ENCODE measurements around the gene LRRC46. TPM values are rescaled to one million over a fixed set of nuclear protein-coding genes. Genes with fewer than 3 reads are reported as not detected.

LRRC46 gene
- total and polyA plus RNA-seq, 2 of the 13 experiments (the other 11 are each of a cell fraction or from before 2014, with no cell fraction given), result 0.09 TPM

DNA sequence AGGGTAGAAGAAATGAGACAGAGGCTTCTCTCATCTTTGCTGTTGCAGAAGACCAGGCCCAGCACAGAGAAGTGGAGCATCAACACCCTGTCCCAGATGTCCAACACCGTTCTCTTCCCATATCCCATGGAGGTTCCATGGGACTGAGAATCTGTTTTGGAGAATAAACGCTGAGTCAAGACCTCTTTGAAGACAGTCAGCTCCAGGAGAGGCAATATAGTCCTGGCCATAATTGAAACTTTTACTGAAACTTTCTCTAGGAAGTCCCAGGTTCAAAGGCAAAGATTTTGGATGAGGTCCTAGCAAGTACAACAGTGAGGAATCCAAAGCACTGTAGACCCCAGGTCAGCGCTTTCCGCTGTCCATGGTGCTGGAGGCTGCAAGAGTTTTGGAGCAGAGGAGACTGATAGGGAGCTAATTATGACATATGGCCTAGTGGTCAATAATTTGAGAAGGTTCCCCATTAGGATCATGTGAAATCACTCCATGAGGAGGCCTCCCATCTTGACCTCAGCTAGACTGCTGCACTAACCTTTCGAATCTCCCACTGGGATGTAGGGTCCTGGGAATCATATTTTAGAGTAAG lies 45.8 kb upstream of the LRRC46 start (continued):
- no peak for TF ChIP-seq ZNF616 (CRISPR knock-in tag; IDR thresholded peaks at IDR 0.05; ENCODE audit: low read depth)
- TF ChIP-seq, protein P1, sequence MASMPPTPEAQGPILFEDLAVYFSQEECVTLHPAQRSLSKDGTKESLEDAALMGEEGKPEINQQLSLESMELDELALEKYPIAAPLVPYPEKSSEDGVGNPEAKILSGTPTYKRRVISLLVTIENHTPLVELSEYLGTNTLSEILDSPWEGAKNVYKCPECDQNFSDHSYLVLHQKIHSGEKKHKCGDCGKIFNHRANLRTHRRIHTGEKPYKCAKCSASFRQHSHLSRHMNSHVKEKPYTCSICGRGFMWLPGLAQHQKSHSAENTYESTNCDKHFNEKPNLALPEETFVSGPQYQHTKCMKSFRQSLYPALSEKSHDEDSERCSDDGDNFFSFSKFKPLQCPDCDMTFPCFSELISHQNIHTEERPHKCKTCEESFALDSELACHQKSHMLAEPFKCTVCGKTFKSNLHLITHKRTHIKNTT (CRISPR knock-in tag; IDR thresholded peaks at IDR 0.05), result no peak
- TF ChIP-seq ZNF362 (CRISPR knock-in tag; IDR thresholded peaks at IDR 0.05; ENCODE audit: borderline replicate concordance), result no peak
- TF ChIP-seq RFX5 (IDR thresholded peaks at IDR 0.05; ENCODE audit: low read depth, low read length), result no peak
- TF ChIP-seq ZNF569 (CRISPR knock-in tag; IDR thresholded peaks at IDR 0.05; ENCODE audit: borderline replicate concordance), result no peak
- TF ChIP-seq SCMH1 (CRISPR knock-in tag; IDR thresholded peaks at IDR 0.05; ENCODE audit: borderline replicate concordance), result no peak
- peak; percentile 91 for TF ChIP-seq BORCS8-MEF2B (CRISPR knock-in tag; IDR thresholded peaks at IDR 0.05)
- TF ChIP-seq, protein P2, sequence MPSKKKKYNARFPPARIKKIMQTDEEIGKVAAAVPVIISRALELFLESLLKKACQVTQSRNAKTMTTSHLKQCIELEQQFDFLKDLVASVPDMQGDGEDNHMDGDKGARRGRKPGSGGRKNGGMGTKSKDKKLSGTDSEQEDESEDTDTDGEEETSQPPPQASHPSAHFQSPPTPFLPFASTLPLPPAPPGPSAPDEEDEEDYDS (CRISPR knock-in tag; IDR thresholded peaks at IDR 0.05), result 0 out of 2 replicates have a peak, but pooled peaks have one; percentile 40
- TF ChIP-seq SIN3A (IDR thresholded peaks at IDR 0.05; ENCODE audit: borderline replicate concordance, low read depth, low read length), result no peak
- no peak for TF ChIP-seq THYN1 (CRISPR knock-in tag; IDR thresholded peaks at IDR 0.05; ENCODE audit: borderline replicate concordance, low read depth)
- TF ChIP-seq ZNF790 (CRISPR knock-in tag; IDR thresholded peaks at IDR 0.05; ENCODE audit: borderline replicate concordance), result no peak
- TF ChIP-seq RARA (CRISPR knock-in tag; IDR thresholded peaks at IDR 0.05), result peak; percentile 64; the same call in 1 of the 2 replicates
- TF ChIP-seq MLXIP (CRISPR knock-in tag; IDR thresholded peaks at IDR 0.05; ENCODE audit: borderline replicate concordance), result no peak; the same call in 1 of the 2 replicates
- TF ChIP-seq ZNF577 (CRISPR knock-in tag; IDR thresholded peaks at IDR 0.05; ENCODE audit: borderline replicate concordance, low read depth), result no peak
- peak; percentile 94 for TF ChIP-seq KLF6 (CRISPR knock-in tag; IDR thresholded peaks at IDR 0.05)
- peak; percentile 42; the same call in 1 of the 2 replicates for TF ChIP-seq NCOA2 (CRISPR knock-in tag; IDR thresholded peaks at IDR 0.05)
- peak; percentile 34; the same call in 1 of the 2 replicates for TF ChIP-seq RFX3 (CRISPR knock-in tag; IDR thresholded peaks at IDR 0.05)
- no peak for TF ChIP-seq CHD2 (IDR thresholded peaks at IDR 0.05; ENCODE audit: low read depth, low read length)
- TF ChIP-seq FOXP1 (IDR thresholded peaks at IDR 0.05), result no peak
- TF ChIP-seq FOXP1 (CRISPR knock-in tag; IDR thresholded peaks at IDR 0.05), result no peak
- TF ChIP-seq, protein P3, sequence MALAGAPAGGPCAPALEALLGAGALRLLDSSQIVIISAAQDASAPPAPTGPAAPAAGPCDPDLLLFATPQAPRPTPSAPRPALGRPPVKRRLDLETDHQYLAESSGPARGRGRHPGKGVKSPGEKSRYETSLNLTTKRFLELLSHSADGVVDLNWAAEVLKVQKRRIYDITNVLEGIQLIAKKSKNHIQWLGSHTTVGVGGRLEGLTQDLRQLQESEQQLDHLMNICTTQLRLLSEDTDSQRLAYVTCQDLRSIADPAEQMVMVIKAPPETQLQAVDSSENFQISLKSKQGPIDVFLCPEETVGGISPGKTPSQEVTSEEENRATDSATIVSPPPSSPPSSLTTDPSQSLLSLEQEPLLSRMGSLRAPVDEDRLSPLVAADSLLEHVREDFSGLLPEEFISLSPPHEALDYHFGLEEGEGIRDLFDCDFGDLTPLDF (CRISPR knock-in tag; IDR thresholded peaks at IDR 0.05), result no peak
- TF ChIP-seq SYNCRIP (IDR thresholded peaks at IDR 0.05; ENCODE audit: insufficient read depth, low read depth, low read length), result no peak
- no peak for TF ChIP-seq GLI4 (CRISPR knock-in tag; IDR thresholded peaks at IDR 0.05; ENCODE audit: borderline replicate concordance)

Data from HepG2 (cell line).